GDM1 (cell line): ENCODE measurements around the gene TMEM132D.

Source experiments
- DNase-seq: peaks from one replicate; lab custom pipeline; 2025; lab: John Stamatoyannopoulos, UW

The TMEM132D gene

GRCh38 chr12:129873111-129873832 lies 30.6 kb downstream of the TMEM132D start:
- no peak for DNase-seq

GRCh38 chr12:129871991-129872972 lies 31.5 kb downstream of the TMEM132D start:
- no peak for DNase-seq

- no peak for DNase-seq
Measured at GRCh38 chr12:129870796-129871195, 33.0 kb downstream of the TMEM132D start.

- no peak for DNase-seq
Measured at GRCh38 chr12:129870136-129870535, 33.7 kb downstream of the TMEM132D start.

- DNase-seq = no peak
Measured at GRCh38 chr12:129868575-129868974, 35.2 kb downstream of the TMEM132D start.

- no peak for DNase-seq
Measured at GRCh38 chr12:129863938-129864337, 39.9 kb downstream of the TMEM132D start.

- no peak for DNase-seq
Measured at GRCh38 chr12:129862561-129863175, 41.2 kb downstream of the TMEM132D start.

- DNase-seq = no peak
Measured at GRCh38 chr12:129861951-129862350, 41.9 kb downstream of the TMEM132D start.

- DNase-seq = no peak
Measured at GRCh38 chr12:129854591-129854990, 49.2 kb downstream of the TMEM132D start.

GRCh38 chr12:129851296-129851695 lies 52.5 kb downstream of the TMEM132D start:
- no peak for DNase-seq

GRCh38 chr12:129848876-129849275 lies 54.9 kb downstream of the TMEM132D start:
- no peak for DNase-seq

GRCh38 chr12:129847063-129847462 lies 56.8 kb downstream of the TMEM132D start:
- DNase-seq = no peak

GRCh38 chr12:129844662-129845220 lies 59.1 kb downstream of the TMEM132D start:
- DNase-seq = no peak

GRCh38 chr12:129841251-129841650 lies 62.6 kb downstream of the TMEM132D start:
- no peak for DNase-seq

- no peak for DNase-seq
Measured at GRCh38 chr12:129840145-129840884, 63.5 kb downstream of the TMEM132D start.

- DNase-seq = no peak
Measured at GRCh38 chr12:129839679-129840078, 64.1 kb downstream of the TMEM132D start.

- no peak for DNase-seq
Measured at GRCh38 chr12:129831294-129831693, 72.5 kb downstream of the TMEM132D start.

- no peak for DNase-seq
Measured at GRCh38 chr12:129830796-129831195, 73.0 kb downstream of the TMEM132D start.

- DNase-seq = no peak
Measured at GRCh38 chr12:129827866-129828384, 75.9 kb downstream of the TMEM132D start.

GRCh38 chr12:129827102-129827865 lies 76.5 kb downstream of the TMEM132D start:
- no peak for DNase-seq
